ENCODE measurements around the gene DUXA. TPM values are rescaled to one million over a fixed set of nuclear protein-coding genes. Genes with fewer than 3 reads are reported as not detected.
A peak's percentile ranks its signal among the peaks of the same experiment; 100 is the strongest.
"Not testable (repeated sequence)": the region's sequence is repeated elsewhere in the genome, so short reads cannot be mapped to it uniquely, and the experiment has no call there.

DUXA gene
- total and polyA plus RNA-seq, 4 donors: not detected

GRCh38 chr19:57171551-57172081 lies 4.3 kb upstream of the DUXA start:
- Histone ChIP-seq H3K27me3 (ENCODE audit: control insufficient read depth, insufficient read depth, low read length) (no peaks in the 10 kb centered on the region), H3K4me3 (ENCODE audit: low read depth, low read length) (peak overlapping the region; percentile 32), H3K36me3 (ENCODE audit: control insufficient read depth, insufficient read depth, low read length) (no peaks in the 10 kb centered on the region), H3K9me3 (ENCODE audit: control insufficient read depth, insufficient read depth, low read length) (peaks cover 2% of the 10 kb centered on the region), H3K4me1 (ENCODE audit: control insufficient read depth, insufficient read depth, low read length) (peaks cover 8% of the 10 kb centered on the region), H3K27ac (ENCODE audit: low read depth, low read length) (peak overlapping the region; percentile 52)
- peak in 3 of 6 donors; percentile 27 to 86 (median 78) for DNase-seq (ENCODE audit: low read depth in 4 of 6, low spot score in 6 of 6)
- 7% methylated on average over 9 of the region's 42 CpGs for WGBS (ENCODE audit: insufficient coverage)

- 74% methylated on average over 7 of the region's 7 CpGs for WGBS (ENCODE audit: insufficient coverage)
These were observed 1.4 kb downstream of the DUXA start for GRCh38 chr19:57165846-57166245.

GRCh38 chr19:57161985-57162539 lies 5.2 kb downstream of the DUXA start:
- Histone ChIP-seq H3K27me3 (ENCODE audit: control insufficient read depth, insufficient read depth, low read length) (no peaks in the 10 kb centered on the region), H3K9me3 (ENCODE audit: control insufficient read depth, insufficient read depth, low read length) (no peaks in the 10 kb centered on the region), H3K36me3 (ENCODE audit: control insufficient read depth, insufficient read depth, low read length) (no peaks in the 10 kb centered on the region), H3K4me3 (ENCODE audit: low read depth, low read length) (no peak overlapping the region), H3K4me1 (ENCODE audit: control insufficient read depth, insufficient read depth, low read length) (no peaks in the 10 kb centered on the region), H3K27ac (ENCODE audit: low read depth, low read length) (no peak overlapping the region)
- DNase-seq (ENCODE audit: low read depth in 4 of 6, low spot score in 6 of 6): no peak
- 58% methylated on average over 2 of the region's 5 CpGs for WGBS (ENCODE audit: insufficient coverage)

More at GRCh38 chr19:57165846-57166245, 1.4 kb downstream of the DUXA start:
- no peaks in the 10 kb centered on the region for H3K36me3 ChIP-seq (ENCODE audit: control insufficient read depth, insufficient read depth, low read length)
- no peak overlapping the region for H3K4me3 ChIP-seq (ENCODE audit: low read depth, low read length)
- H3K9me3 ChIP-seq (ENCODE audit: control insufficient read depth, insufficient read depth, low read length): no peaks in the 10 kb centered on the region
- no peaks in the 10 kb centered on the region for H3K4me1 ChIP-seq (ENCODE audit: control insufficient read depth, insufficient read depth, low read length)
- H3K27ac ChIP-seq (ENCODE audit: low read depth, low read length): no peak overlapping the region
- DNase-seq (ENCODE audit: low read depth in 4 of 6, low spot score in 6 of 6): no peak
- no peaks in the 10 kb centered on the region for H3K27me3 ChIP-seq (ENCODE audit: control insufficient read depth, insufficient read depth, low read length)

GRCh38 chr19:57152921-57153320 lies 14.4 kb downstream of the DUXA start:
- DNase-seq (ENCODE audit: low read depth in 4 of 6, low spot score in 6 of 6): no peak
- no peaks in the 10 kb centered on the region for H3K36me3 ChIP-seq (ENCODE audit: control insufficient read depth, insufficient read depth, low read length)
- 90% methylated on average over 2 of the region's 5 CpGs for WGBS (ENCODE audit: insufficient coverage)
- H3K27me3 ChIP-seq (ENCODE audit: control insufficient read depth, insufficient read depth, low read length): no peaks in the 10 kb centered on the region
- H3K4me3 ChIP-seq (ENCODE audit: low read depth, low read length): no peak overlapping the region
- no peaks in the 10 kb centered on the region for H3K4me1 ChIP-seq (ENCODE audit: control insufficient read depth, insufficient read depth, low read length)
- H3K27ac ChIP-seq (ENCODE audit: low read depth, low read length): no peak overlapping the region
- H3K9me3 ChIP-seq (ENCODE audit: control insufficient read depth, insufficient read depth, low read length): no peaks in the 10 kb centered on the region

- Histone ChIP-seq H3K27ac (ENCODE audit: low read depth, low read length) (no peak overlapping the region), H3K4me3 (ENCODE audit: low read depth, low read length) (no peak overlapping the region), H3K27me3 (ENCODE audit: control insufficient read depth, insufficient read depth, low read length) (peaks cover 2% of the 10 kb centered on the region), H3K4me1 (ENCODE audit: control insufficient read depth, insufficient read depth, low read length) (no peaks in the 10 kb centered on the region), H3K36me3 (ENCODE audit: control insufficient read depth, insufficient read depth, low read length) (no peaks in the 10 kb centered on the region), H3K9me3 (ENCODE audit: control insufficient read depth, insufficient read depth, low read length) (no peaks in the 10 kb centered on the region)
- 96% methylated on average over 4 of the region's 4 CpGs for whole genome bisulfite sequencing (ENCODE audit: insufficient coverage)
- no peak for DNase-seq (ENCODE audit: low read depth in 4 of 6, low spot score in 6 of 6)
These were observed 25.6 kb downstream of the DUXA start for GRCh38 chr19:57141699-57142098.

GRCh38 chr19:57135797-57136196 lies 31.5 kb downstream of the DUXA start:
- DNase-seq (ENCODE audit: low read depth in 4 of 6, low spot score in 6 of 6): no peak
- WGBS (ENCODE audit: insufficient coverage): 100% methylated on average over 2 of the region's 6 CpGs
- H3K27me3 ChIP-seq (ENCODE audit: control insufficient read depth, insufficient read depth, low read length): peaks cover 2% of the 10 kb centered on the region
- no peak overlapping the region for H3K27ac ChIP-seq (ENCODE audit: low read depth, low read length)
- no peaks in the 10 kb centered on the region for H3K9me3 ChIP-seq (ENCODE audit: control insufficient read depth, insufficient read depth, low read length)
- no peaks in the 10 kb centered on the region for H3K4me1 ChIP-seq (ENCODE audit: control insufficient read depth, insufficient read depth, low read length)
- H3K4me3 ChIP-seq (ENCODE audit: low read depth, low read length): no peak overlapping the region
- H3K36me3 ChIP-seq (ENCODE audit: control insufficient read depth, insufficient read depth, low read length): no peaks in the 10 kb centered on the region

- H3K36me3 ChIP-seq (ENCODE audit: control insufficient read depth, insufficient read depth, low read length); H3K4me1 ChIP-seq (ENCODE audit: control insufficient read depth, insufficient read depth, low read length); H3K4me3 ChIP-seq (ENCODE audit: low read depth, low read length); H3K27ac ChIP-seq (ENCODE audit: low read depth, low read length); DNase-seq (ENCODE audit: low read depth in 4 of 6, low spot score in 6 of 6); H3K9me3 ChIP-seq (ENCODE audit: control insufficient read depth, insufficient read depth, low read length): not testable (repeated sequence)
- 72% methylated on average over 3 of the region's 3 CpGs for WGBS (ENCODE audit: insufficient coverage)
- H3K27me3 ChIP-seq (ENCODE audit: control insufficient read depth, insufficient read depth, low read length): peaks cover 10% of the 10 kb centered on the region
These were observed 39.9 kb downstream of the DUXA start for GRCh38 chr19:57127403-57127802.

GRCh38 chr19:57123882-57124281 lies 43.4 kb downstream of the DUXA start:
- no peak overlapping the region for H3K27ac ChIP-seq (ENCODE audit: low read depth, low read length)
- 64% methylated on average over 1 of the region's 4 CpGs for WGBS (ENCODE audit: insufficient coverage)
- H3K9me3 ChIP-seq (ENCODE audit: control insufficient read depth, insufficient read depth, low read length): no peaks in the 10 kb centered on the region
- H3K4me3 ChIP-seq (ENCODE audit: low read depth, low read length): no peak overlapping the region
- H3K4me1 ChIP-seq (ENCODE audit: control insufficient read depth, insufficient read depth, low read length): no peaks in the 10 kb centered on the region
- DNase-seq (ENCODE audit: low read depth in 4 of 6, low spot score in 6 of 6): no peak
- peaks cover 12% of the 10 kb centered on the region for H3K27me3 ChIP-seq (ENCODE audit: control insufficient read depth, insufficient read depth, low read length)
- H3K36me3 ChIP-seq (ENCODE audit: control insufficient read depth, insufficient read depth, low read length): no peaks in the 10 kb centered on the region

GRCh38 chr19:57118848-57119247 lies 48.4 kb downstream of the DUXA start:
- H3K4me3 ChIP-seq (ENCODE audit: low read depth, low read length): no peak overlapping the region
- WGBS (ENCODE audit: insufficient coverage): 52% methylated on average over 29 of the region's 32 CpGs
- H3K36me3 ChIP-seq (ENCODE audit: control insufficient read depth, insufficient read depth, low read length): no peaks in the 10 kb centered on the region
- no peaks in the 10 kb centered on the region for H3K4me1 ChIP-seq (ENCODE audit: control insufficient read depth, insufficient read depth, low read length)
- peaks cover 6% of the 10 kb centered on the region for H3K27me3 ChIP-seq (ENCODE audit: control insufficient read depth, insufficient read depth, low read length)
- no peaks in the 10 kb centered on the region for H3K9me3 ChIP-seq (ENCODE audit: control insufficient read depth, insufficient read depth, low read length)
- H3K27ac ChIP-seq (ENCODE audit: low read depth, low read length): no peak overlapping the region
- DNase-seq (ENCODE audit: low read depth in 4 of 6, low spot score in 6 of 6): no peak

GRCh38 chr19:57113501-57113900 lies 53.8 kb downstream of the DUXA start:
- not testable (repeated sequence) for DNase-seq (ENCODE audit: low read depth in 4 of 6, low spot score in 6 of 6); H3K27ac ChIP-seq (ENCODE audit: low read depth, low read length); H3K36me3 ChIP-seq (ENCODE audit: control insufficient read depth, insufficient read depth, low read length); H3K4me1 ChIP-seq (ENCODE audit: control insufficient read depth, insufficient read depth, low read length); H3K27me3 ChIP-seq (ENCODE audit: control insufficient read depth, insufficient read depth, low read length); H3K4me3 ChIP-seq (ENCODE audit: low read depth, low read length); H3K9me3 ChIP-seq (ENCODE audit: control insufficient read depth, insufficient read depth, low read length)
- WGBS (ENCODE audit: insufficient coverage): no CpG with 5 or more reads among the region's 7 CpGs

Data from spinal cord (tissue), 10 donors.